ENCODE measurements around the gene TKTL1. TPM values are rescaled to one million over a fixed set of nuclear protein-coding genes. Genes with fewer than 3 reads are reported as not detected.

The TKTL1 gene
- total and polyA plus RNA-seq, 3 donors from 2014 or later, result 224 to 268 (median 233) TPM

DNA sequence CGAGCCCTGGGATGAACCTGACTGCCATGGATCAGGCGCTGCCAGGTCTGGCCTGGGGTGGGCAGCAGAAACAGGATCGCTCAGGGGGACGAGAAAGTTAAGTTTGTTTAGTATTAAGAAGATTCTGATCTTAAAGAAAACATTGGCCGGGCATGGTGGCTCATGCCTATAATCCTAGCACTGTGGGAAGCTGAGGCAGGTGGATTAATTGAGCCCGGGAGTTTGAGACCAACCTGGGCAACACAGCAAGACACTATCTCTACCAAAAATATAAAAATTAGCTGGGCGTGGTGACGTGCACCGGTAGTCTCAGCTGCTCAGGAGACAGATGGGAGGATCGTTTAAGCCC is 79.5 kb downstream of the TKTL1 start:
- no peak for TF ChIP-seq CTCF (IDR thresholded peaks at IDR 0.05)
- no peak for TF ChIP-seq POLR2A (IDR thresholded peaks at IDR 0.05)
- H3K27ac ChIP-seq, result peak overlapping the region; percentile 27 to 80

GRCh38 chrX:154376774-154377173 is 81.2 kb downstream of the TKTL1 start:
- no peaks in the 10 kb centered on the region for H3K4me1 ChIP-seq
- no peaks in the 10 kb centered on the region for H3K36me3 ChIP-seq (ENCODE audit: low read depth, missing control alignments)
- no peak for TF ChIP-seq POLR2A (IDR thresholded peaks at IDR 0.05)
- no peak for TF ChIP-seq CTCF (IDR thresholded peaks at IDR 0.05)
- no peaks in the 10 kb centered on the region for H3K9me3 ChIP-seq
- no peak overlapping the region for H3K27ac ChIP-seq
- no peaks in the 10 kb centered on the region for H3K27me3 ChIP-seq
- 32 to 40% methylated on average over 2 to 3 of the region's 3 CpGs for whole genome bisulfite sequencing, 2 donors
- DNase-seq, result no peak
- intact Hi-C loops (cut with DNase I; ENCODE audit: low total_unique reads), result no loop called here
- H3K4me3 ChIP-seq, result no peak overlapping the region

More for the DNA sequence above, 79.5 kb downstream of the TKTL1 start:
- no peaks in the 10 kb centered on the region for H3K27me3 ChIP-seq
- 44 to 65% methylated on average over 5 to 10 of the region's 10 CpGs for WGBS, 2 donors
- no peaks in the 10 kb centered on the region for H3K4me1 ChIP-seq
- no peaks in the 10 kb centered on the region for H3K9me3 ChIP-seq
- peak overlapping the region in 1 of 2 donors; percentile 40 for H3K4me3 ChIP-seq
- H3K36me3 ChIP-seq (ENCODE audit: low read depth, missing control alignments), result no peaks in the 10 kb centered on the region
- DNase-seq, result no peak
- intact Hi-C loops (cut with DNase I; ENCODE audit: low total_unique reads), result no loop called here

GRCh38 chrX:154378059-154378798 is 82.6 kb downstream of the TKTL1 start:
- 3% methylated on average over 17 of the region's 79 CpGs; no CpG with 5 or more reads in 1 of the 2 donors for WGBS, 2 donors
- Histone ChIP-seq H3K4me3 (peak overlapping the region; percentile 48 to 63), H3K4me1 (no peaks in the 10 kb centered on the region), H3K9me3 (no peaks in the 10 kb centered on the region), H3K27me3 (no peaks in the 10 kb centered on the region), H3K27ac (peak overlapping the region; percentile 96), H3K36me3 (ENCODE audit: low read depth, missing control alignments) (no peaks in the 10 kb centered on the region)
- DNase-seq, result peak; percentile 29
- TF ChIP-seq CTCF (IDR thresholded peaks at IDR 0.05) (no peak), POLR2A (IDR thresholded peaks at IDR 0.05) (peak; percentile 81)
- intact Hi-C loops (cut with DNase I; ENCODE audit: low total_unique reads), result no loop called here

DNA sequence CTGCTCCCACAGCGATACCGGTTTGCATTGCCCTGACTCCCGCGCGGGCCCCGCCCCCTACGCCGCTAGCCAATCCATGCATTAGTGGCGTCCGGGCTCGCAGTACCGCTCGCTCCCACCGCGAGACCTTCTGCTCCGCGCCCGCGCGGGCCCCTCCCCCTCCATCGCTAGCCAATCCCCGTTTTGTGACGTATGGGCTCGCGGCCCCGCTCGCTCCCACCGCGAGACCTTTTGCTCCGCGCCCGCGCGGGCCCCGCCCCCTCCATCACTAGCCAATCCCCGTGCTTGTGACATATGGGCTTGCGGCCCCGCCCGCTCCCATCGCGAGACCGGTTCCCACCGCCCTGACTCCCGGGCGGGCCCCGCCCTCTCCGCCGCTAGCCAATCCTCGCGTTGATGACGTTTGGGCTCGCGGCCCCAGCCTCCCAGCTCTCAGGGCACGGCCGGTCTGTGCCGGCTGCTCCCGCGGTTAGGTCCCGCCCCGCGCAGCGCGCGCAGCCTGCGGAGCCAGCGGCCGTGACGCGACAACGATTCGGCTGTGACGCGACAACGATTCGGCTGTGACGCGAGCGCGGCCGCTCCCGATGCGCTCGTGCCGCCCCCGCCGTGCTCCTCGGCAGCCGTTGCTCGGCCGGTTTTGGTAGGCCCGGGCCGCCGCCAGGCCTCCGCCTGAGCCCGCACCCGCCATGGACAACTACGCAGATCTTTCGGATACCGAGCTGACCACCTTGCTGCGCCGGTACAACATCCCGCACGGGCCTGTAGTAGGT is 83.4 kb downstream of the TKTL1 start, which contains the start of gene EMD:
TSS of gene EMD (plus strand) at position 497 of the 770 bp plus-strand sequence. CDS start at position 687, 190 bp downstream.
- 0% methylated on average over 5 of the region's 103 CpGs; no CpG with 5 or more reads in 1 of the 2 donors for WGBS, 2 donors
- Histone ChIP-seq H3K36me3 (ENCODE audit: low read depth, missing control alignments) (no peaks in the 10 kb centered on the region), H3K27ac (peak within 1 kb of the TSS; percentile 98 to 99), H3K4me1 (peaks cover 5% of the 10 kb centered on the region), H3K27me3 (no peaks in the 10 kb centered on the region), H3K9me3 (no peaks in the 10 kb centered on the region), H3K4me3 (peak within 1 kb of the TSS; percentile 68 to 85)
- intact Hi-C loops (cut with DNase I; ENCODE audit: low total_unique reads), result no loop called here
- peak; percentile 97 for DNase-seq
- TF ChIP-seq CTCF (IDR thresholded peaks at IDR 0.05) (peak in 1 of 3 experiments; percentile 4), POLR2A (IDR thresholded peaks at IDR 0.05) (peak; percentile 75)

Measured in testis (tissue), 3 donors.